K562 (cell line): ENCODE data around the gene NT5C1A. TPM values are rescaled to one million over a fixed set of nuclear protein-coding genes. Genes with fewer than 3 reads are reported as not detected.

ENCODE experiments used
- ARID1B ChIP-seq: fragments of 450-650 bp; IDR thresholded peaks from 2 replicates; pipeline ENCODE4 v1.6.1; 2016; ENCODE audit warnings: antibody characterized with exemption, mild to moderate bottlenecking, inconsistent platforms
- ATF1 ChIP-seq, 2 experiments: fragments of 450-650 bp in 1 of 2; IDR thresholded peaks; 2 replicates each; pipeline ENCODE4 v1.6.1; 2016; ENCODE audit warnings: missing compliant biosample characterization in 1 of 2, missing genetic modification characterization in 1 of 2
- CEBPB ChIP-seq: fragments of 450-650 bp; IDR thresholded peaks from 2 replicates; pipeline ENCODE4 v1.6.1; 2016; ENCODE audit warnings: missing genetic modification characterization, missing compliant biosample characterization
- ESRRB ChIP-seq: fragments of 250-450 bp; sonication (Bioruptor Pico); IDR thresholded peaks from 2 replicates; pipeline ENCODE4 v1.5.0; 2020; ENCODE audit warnings: mild to moderate bottlenecking, moderate library complexity, borderline replicate concordance
- GATAD2A ChIP-seq: fragments of 450-650 bp; IDR thresholded peaks from 2 replicates; pipeline ENCODE4 v1.6.1; 2017
- HLTF ChIP-seq: fragments of 450-650 bp; IDR thresholded peaks from 2 replicates; pipeline ENCODE4 v1.6.1; 2016
- JUND ChIP-seq, 2 experiments: IDR thresholded peaks; 2 replicates in 1 of 2; 3 replicates in 1 of 2; pipeline ENCODE4 v1.6.1; 2011; ENCODE audit warnings: borderline replicate concordance in 2 of 2, low read depth in 2 of 2, low read length in 2 of 2, improper control_type of control experiment in 1 of 2, missing biosample characterization in 1 of 2, missing genetic modification characterization in 1 of 2, missing genetic modification reagents in 1 of 2
- MECOM ChIP-seq: fragments of 250-450 bp; sonication (Bioruptor Pico); IDR thresholded peaks from 2 replicates; pipeline ENCODE4 v1.8.0; 2022; ENCODE audit warnings: inconsistent platforms
- MTA3 ChIP-seq: fragments of 450-650 bp; formaldehyde crosslinking; IDR thresholded peaks from 2 replicates; pipeline ENCODE4 v1.6.1; 2017; ENCODE audit warnings: mild to moderate bottlenecking, borderline replicate concordance
- SMC3 ChIP-seq: conservative IDR thresholded peaks from 2 replicates; pipeline ENCODE4 v1.6.1; 2011; ENCODE audit warnings: low read depth, low read length, improper control_type of control experiment; ENCODE audit not compliant: insufficient read depth
- SRSF3 ChIP-seq: fragments of 200-400 bp; formaldehyde crosslinking; IDR thresholded peaks from 2 replicates; pipeline ENCODE4 v1.6.1; 2016; ENCODE audit warnings: mild to moderate bottlenecking, low read length, moderate library complexity; ENCODE audit not compliant: insufficient read depth
- ZBTB7A ChIP-seq: IDR thresholded peaks from 2 replicates; pipeline ENCODE4 v1.6.1; 2011; ENCODE audit warnings: low read depth, mild to moderate bottlenecking, low read length, moderate library complexity, borderline replicate concordance; ENCODE audit not compliant: control insufficient read depth
- ZC3H8 ChIP-seq: fragments of 450-650 bp; IDR thresholded peaks from 2 replicates; pipeline ENCODE4 v1.6.1; 2017
- ZNF146 ChIP-seq: IDR thresholded peaks from one replicate; pipeline ENCODE4 v1.6.1; 2018; ENCODE audit warnings: missing compliant biosample characterization; ENCODE audit not compliant: unreplicated experiment
- ZNF584 ChIP-seq: fragments of 200-800 bp; sonication (Bioruptor generic); IDR thresholded peaks from 2 replicates; pipeline ENCODE4 v1.6.1; 2016; ENCODE audit warnings: low read depth, mild to moderate bottlenecking, missing genetic modification characterization, missing compliant biosample characterization
- polyA plus RNA-seq, 8 experiments: library from polyadenylated mRNA; depleted of rRNA in 4 of 8; stranded (reverse) in 5 of 8; unstranded in 3 of 8; fragments of >200 nt; fragmentation: Nextera tagmentation in 2 of 8; fragmentation: Illumina TruSeq in 1 of 8; extraction: Ambion mirVana in 2 of 8; extraction: Trizol in 1 of 8; gene quantifications; 2 replicates each; pipeline versions ENCODE4 v1.2.1 to v1.2.3, GENCODE V29; 2011 to 2014; ENCODE audit warnings: inconsistent platforms in 1 of 8, missing spikeins in 1 of 8
- total RNA-seq, 7 experiments: library from RNA; depleted of rRNA in 6 of 7; stranded (reverse); fragments of >200 nt in 6 of 7; fragmentation: Illumina TruSeq in 2 of 7; extraction: Trizol in 2 of 7; gene quantifications; 2 replicates each; pipeline versions ENCODE4 v1.2.1 to v1.2.3, GENCODE V29; 2011 to 2021; ENCODE audit warnings: low replicate concordance in 1 of 7
- TF ChIP-seq, protein P1 (sequence below): IDR thresholded peaks from 2 replicates; pipeline ENCODE4 v1.6.1; 2016; ENCODE audit warnings: missing genetic modification characterization, missing compliant biosample characterization
- TF ChIP-seq, protein P2 (sequence below): fragments of 450-650 bp; IDR thresholded peaks from 2 replicates; pipeline ENCODE4 v1.6.1; 2016; ENCODE audit warnings: mild to moderate bottlenecking, moderate library complexity

Gene NT5C1A
- total and polyA plus RNA-seq, 9 of the 15 experiments (the other 6 are each of a cell fraction or from before 2014, with no cell fraction given): not detected

DNA sequence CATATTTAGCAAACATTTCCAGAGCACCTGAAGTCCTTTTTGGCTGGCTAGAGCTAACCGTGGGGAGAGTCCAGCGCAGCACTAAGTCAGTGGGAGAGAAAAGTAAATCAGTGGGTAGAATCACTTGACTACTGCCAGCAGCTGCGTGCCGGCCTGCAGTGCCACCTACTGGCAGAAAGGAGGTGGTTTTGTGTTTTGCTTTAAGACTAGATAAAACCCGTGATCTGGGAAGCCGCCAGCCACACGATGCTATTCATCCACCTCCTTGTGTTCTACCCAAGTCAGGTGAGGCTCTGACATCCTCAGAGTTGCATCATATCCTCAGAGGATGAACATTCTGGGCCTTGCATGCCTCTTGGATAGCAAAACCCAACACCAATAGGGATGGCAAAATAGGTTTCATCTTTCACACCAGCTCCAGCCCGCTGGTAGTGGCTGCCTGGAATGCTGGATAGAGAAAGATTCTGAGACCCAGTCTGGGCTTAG is 18.3 kb downstream of the NT5C1A start (continued):
- TF ChIP-seq JUND (IDR thresholded peaks at IDR 0.05; ENCODE audit: borderline replicate concordance, low read depth, low read length): peak; percentile 59; the same call in 1 of the 2 replicates
- TF ChIP-seq JUND (tag; IDR thresholded peaks at IDR 0.05; ENCODE audit: borderline replicate concordance, low read depth, low read length): no peak
- TF ChIP-seq SRSF3: no peak
- no peak for TF ChIP-seq ARID1B
- peak; percentile 81 for TF ChIP-seq MECOM (CRISPR knock-in tag)
- no peak for TF ChIP-seq MTA3
- TF ChIP-seq CEBPB (tag): peak; percentile 40; the same call in 1 of the 2 replicates
- TF ChIP-seq ATF1 (CRISPR knock-in tag; IDR thresholded peaks at IDR 0.05): no peak
- TF ChIP-seq ATF1 (tag; IDR thresholded peaks at IDR 0.05): no peak; the same call in 1 of the 2 replicates
- TF ChIP-seq GATAD2A: no peak
- no peak for TF ChIP-seq ZNF584 (CRISPR knock-in tag)
- no peak for TF ChIP-seq ZNF146 (CRISPR knock-in tag)
- no peak for TF ChIP-seq HLTF
- no peak for TF ChIP-seq ESRRB (CRISPR knock-in tag)
- no peak for TF ChIP-seq ZC3H8
- no peak for TF ChIP-seq ZBTB7A
- TF ChIP-seq, protein P1, sequence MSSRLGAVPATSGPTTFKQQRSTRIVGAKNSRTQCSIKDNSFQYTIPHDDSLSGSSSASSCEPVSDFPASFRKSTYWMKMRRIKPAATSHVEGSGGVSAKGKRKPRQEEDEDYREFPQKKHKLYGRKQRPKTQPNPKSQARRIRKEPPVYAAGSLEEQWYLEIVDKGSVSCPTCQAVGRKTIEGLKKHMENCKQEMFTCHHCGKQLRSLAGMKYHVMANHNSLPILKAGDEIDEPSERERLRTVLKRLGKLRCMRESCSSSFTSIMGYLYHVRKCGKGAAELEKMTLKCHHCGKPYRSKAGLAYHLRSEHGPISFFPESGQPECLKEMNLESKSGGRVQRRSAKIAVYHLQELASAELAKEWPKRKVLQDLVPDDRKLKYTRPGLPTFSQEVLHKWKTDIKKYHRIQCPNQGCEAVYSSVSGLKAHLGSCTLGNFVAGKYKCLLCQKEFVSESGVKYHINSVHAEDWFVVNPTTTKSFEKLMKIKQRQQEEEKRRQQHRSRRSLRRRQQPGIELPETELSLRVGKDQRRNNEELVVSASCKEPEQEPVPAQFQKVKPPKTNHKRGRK (tag): no peak
- TF ChIP-seq, protein P2, sequence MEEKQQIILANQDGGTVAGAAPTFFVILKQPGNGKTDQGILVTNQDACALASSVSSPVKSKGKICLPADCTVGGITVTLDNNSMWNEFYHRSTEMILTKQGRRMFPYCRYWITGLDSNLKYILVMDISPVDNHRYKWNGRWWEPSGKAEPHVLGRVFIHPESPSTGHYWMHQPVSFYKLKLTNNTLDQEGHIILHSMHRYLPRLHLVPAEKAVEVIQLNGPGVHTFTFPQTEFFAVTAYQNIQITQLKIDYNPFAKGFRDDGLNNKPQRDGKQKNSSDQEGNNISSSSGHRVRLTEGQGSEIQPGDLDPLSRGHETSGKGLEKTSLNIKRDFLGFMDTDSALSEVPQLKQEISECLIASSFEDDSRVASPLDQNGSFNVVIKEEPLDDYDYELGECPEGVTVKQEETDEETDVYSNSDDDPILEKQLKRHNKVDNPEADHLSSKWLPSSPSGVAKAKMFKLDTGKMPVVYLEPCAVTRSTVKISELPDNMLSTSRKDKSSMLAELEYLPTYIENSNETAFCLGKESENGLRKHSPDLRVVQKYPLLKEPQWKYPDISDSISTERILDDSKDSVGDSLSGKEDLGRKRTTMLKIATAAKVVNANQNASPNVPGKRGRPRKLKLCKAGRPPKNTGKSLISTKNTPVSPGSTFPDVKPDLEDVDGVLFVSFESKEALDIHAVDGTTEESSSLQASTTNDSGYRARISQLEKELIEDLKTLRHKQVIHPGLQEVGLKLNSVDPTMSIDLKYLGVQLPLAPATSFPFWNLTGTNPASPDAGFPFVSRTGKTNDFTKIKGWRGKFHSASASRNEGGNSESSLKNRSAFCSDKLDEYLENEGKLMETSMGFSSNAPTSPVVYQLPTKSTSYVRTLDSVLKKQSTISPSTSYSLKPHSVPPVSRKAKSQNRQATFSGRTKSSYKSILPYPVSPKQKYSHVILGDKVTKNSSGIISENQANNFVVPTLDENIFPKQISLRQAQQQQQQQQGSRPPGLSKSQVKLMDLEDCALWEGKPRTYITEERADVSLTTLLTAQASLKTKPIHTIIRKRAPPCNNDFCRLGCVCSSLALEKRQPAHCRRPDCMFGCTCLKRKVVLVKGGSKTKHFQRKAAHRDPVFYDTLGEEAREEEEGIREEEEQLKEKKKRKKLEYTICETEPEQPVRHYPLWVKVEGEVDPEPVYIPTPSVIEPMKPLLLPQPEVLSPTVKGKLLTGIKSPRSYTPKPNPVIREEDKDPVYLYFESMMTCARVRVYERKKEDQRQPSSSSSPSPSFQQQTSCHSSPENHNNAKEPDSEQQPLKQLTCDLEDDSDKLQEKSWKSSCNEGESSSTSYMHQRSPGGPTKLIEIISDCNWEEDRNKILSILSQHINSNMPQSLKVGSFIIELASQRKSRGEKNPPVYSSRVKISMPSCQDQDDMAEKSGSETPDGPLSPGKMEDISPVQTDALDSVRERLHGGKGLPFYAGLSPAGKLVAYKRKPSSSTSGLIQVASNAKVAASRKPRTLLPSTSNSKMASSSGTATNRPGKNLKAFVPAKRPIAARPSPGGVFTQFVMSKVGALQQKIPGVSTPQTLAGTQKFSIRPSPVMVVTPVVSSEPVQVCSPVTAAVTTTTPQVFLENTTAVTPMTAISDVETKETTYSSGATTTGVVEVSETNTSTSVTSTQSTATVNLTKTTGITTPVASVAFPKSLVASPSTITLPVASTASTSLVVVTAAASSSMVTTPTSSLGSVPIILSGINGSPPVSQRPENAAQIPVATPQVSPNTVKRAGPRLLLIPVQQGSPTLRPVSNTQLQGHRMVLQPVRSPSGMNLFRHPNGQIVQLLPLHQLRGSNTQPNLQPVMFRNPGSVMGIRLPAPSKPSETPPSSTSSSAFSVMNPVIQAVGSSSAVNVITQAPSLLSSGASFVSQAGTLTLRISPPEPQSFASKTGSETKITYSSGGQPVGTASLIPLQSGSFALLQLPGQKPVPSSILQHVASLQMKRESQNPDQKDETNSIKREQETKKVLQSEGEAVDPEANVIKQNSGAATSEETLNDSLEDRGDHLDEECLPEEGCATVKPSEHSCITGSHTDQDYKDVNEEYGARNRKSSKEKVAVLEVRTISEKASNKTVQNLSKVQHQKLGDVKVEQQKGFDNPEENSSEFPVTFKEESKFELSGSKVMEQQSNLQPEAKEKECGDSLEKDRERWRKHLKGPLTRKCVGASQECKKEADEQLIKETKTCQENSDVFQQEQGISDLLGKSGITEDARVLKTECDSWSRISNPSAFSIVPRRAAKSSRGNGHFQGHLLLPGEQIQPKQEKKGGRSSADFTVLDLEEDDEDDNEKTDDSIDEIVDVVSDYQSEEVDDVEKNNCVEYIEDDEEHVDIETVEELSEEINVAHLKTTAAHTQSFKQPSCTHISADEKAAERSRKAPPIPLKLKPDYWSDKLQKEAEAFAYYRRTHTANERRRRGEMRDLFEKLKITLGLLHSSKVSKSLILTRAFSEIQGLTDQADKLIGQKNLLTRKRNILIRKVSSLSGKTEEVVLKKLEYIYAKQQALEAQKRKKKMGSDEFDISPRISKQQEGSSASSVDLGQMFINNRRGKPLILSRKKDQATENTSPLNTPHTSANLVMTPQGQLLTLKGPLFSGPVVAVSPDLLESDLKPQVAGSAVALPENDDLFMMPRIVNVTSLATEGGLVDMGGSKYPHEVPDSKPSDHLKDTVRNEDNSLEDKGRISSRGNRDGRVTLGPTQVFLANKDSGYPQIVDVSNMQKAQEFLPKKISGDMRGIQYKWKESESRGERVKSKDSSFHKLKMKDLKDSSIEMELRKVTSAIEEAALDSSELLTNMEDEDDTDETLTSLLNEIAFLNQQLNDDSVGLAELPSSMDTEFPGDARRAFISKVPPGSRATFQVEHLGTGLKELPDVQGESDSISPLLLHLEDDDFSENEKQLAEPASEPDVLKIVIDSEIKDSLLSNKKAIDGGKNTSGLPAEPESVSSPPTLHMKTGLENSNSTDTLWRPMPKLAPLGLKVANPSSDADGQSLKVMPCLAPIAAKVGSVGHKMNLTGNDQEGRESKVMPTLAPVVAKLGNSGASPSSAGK: no peak
- TF ChIP-seq SMC3: peak; percentile 84
